GM12878 (cell line): ENCODE measurements around the gene DCAF7. TPM values are rescaled to one million over a fixed set of nuclear protein-coding genes. Genes with fewer than 3 reads are reported as not detected.
A peak's percentile ranks its signal among the peaks of the same experiment; 100 is the strongest.

Experiments used
- ATAC-seq: fragments of 200-7000 bp; cut with Tn5 transposase; 3 replicates; pipeline ENCODE4 v1.9.1; 2020; ENCODE audit warnings: mild to moderate bottlenecking, moderate library complexity
- BruUV-seq: library from RNA; stranded (reverse); fragments of 400-500 nt; replicated peaks from 2 replicates; lab custom pipeline; 2021; lab: Mats Ljungman, UMichigan
- CTCF ChIA-PET: fragments of 300-600 bp; sonication (Branson Sonifier 250); formaldehyde crosslinking; extraction: SDS; loops from one replicate; lab custom pipeline; 2021; ENCODE audit warnings: inconsistent platforms; lab: Yijun Ruan, JAX
- POLR2A ChIA-PET: fragments of 350-600 bp; formaldehyde crosslinking; extraction: SDS; loops from one replicate; lab custom pipeline; 2021; ENCODE audit warnings: inconsistent platforms; lab: Charles Lee
- RAD21 ChIA-PET: fragments of 300-600 bp; sonication (Branson Sonifier 250); formaldehyde crosslinking; loops from one replicate; lab custom pipeline; 2023; ENCODE audit warnings: antibody characterized with exemption; ENCODE audit not compliant: unreplicated experiment; lab: Charles Lee
- SMC1A ChIA-PET: fragments of 300-600 bp; sonication (Branson Sonifier 250); formaldehyde crosslinking; loops from one replicate; lab custom pipeline; 2023; ENCODE audit not compliant: unreplicated experiment, uncharacterized antibody; lab: Charles Lee
- DNase-seq: peaks from one replicate; pipeline ENCODE4 v3.0.0-alpha.2; 2011; ENCODE audit warnings: low read depth, low spot score
- FAIRE-seq: peaks from 3 replicates; lab custom pipeline; 2011; peaks lifted over from hg19 to GRCh38; lab: Jason Lieb, UNC
- H2AFZ ChIP-seq: 2 replicates; pipeline ENCODE4 v1.6.0; 2011; ENCODE audit warnings: low read depth, low read length, control low read depth; ENCODE audit not compliant: control insufficient read depth
- H3K27ac ChIP-seq: 2 replicates; pipeline ENCODE4 v1.5.1; 2011; ENCODE audit warnings: control low read depth; ENCODE audit not compliant: control insufficient read depth, insufficient read depth
- H3K27me3 ChIP-seq, 2 experiments: replicated peaks in 1 of 2; 2 replicates each; pipeline versions ENCODE4 v1.6.0 to v1.6.1; 2011; ENCODE audit warnings: low read length in 1 of 2; ENCODE audit not compliant: control insufficient read depth in 2 of 2, insufficient read depth in 2 of 2
- H3K36me3 ChIP-seq, 2 experiments: 2 replicates each; pipeline ENCODE4 v1.5.1; 2011; ENCODE audit warnings: low read length in 1 of 2; ENCODE audit not compliant: control insufficient read depth in 2 of 2, insufficient read depth in 2 of 2
- H3K4me1 ChIP-seq: 2 replicates; pipeline ENCODE4 v1.6.1; 2011; ENCODE audit warnings: mild to moderate bottlenecking, low read length, moderate library complexity, mixed read lengths; ENCODE audit not compliant: control insufficient read depth, insufficient read depth
- H3K4me2 ChIP-seq: 2 replicates; pipeline ENCODE4 v1.6.0; 2011; ENCODE audit warnings: control low read depth; ENCODE audit not compliant: control insufficient read depth, insufficient read depth
- H3K4me3 ChIP-seq: fragments of 200-600 bp; sonication (generic); 2 replicates; pipeline ENCODE4 v1.5.1; 2016
- H3K79me2 ChIP-seq: 2 replicates; pipeline ENCODE4 v1.6.0; 2011; ENCODE audit warnings: low read length; ENCODE audit not compliant: control insufficient read depth, insufficient read depth
- H3K9ac ChIP-seq: 2 replicates; pipeline ENCODE4 v1.8.0; 2011; ENCODE audit warnings: low read length, control low read depth, mixed read lengths; ENCODE audit not compliant: control insufficient read depth, insufficient read depth
- H3K9me3 ChIP-seq: replicated peaks from 3 replicates; pipeline ENCODE4 v1.5.1; 2011; ENCODE audit warnings: mild to moderate bottlenecking, low read length; ENCODE audit not compliant: control insufficient read depth, insufficient read depth
- H4K20me1 ChIP-seq: 2 replicates; pipeline ENCODE4 v1.6.0; 2011; ENCODE audit not compliant: control insufficient read depth, insufficient read depth
- ATF3 ChIP-seq: IDR thresholded peaks from 2 replicates; pipeline ENCODE4 v1.6.1; 2011; ENCODE audit warnings: low read depth, mild to moderate bottlenecking, low read length, moderate library complexity, borderline replicate concordance; ENCODE audit errors: extremely low read depth
- CHD2 ChIP-seq: IDR thresholded peaks from 2 replicates; pipeline ENCODE4 v1.6.1; 2011; ENCODE audit warnings: low read depth, low read length, improper control_type of control experiment, borderline replicate concordance
- FOXM1 ChIP-seq: IDR thresholded peaks from 2 replicates; pipeline ENCODE4 v1.6.1; 2012; ENCODE audit warnings: low read depth, mild to moderate bottlenecking, inconsistent platforms, low read length, moderate library complexity
- KDM1A ChIP-seq: fragments of 200-600 bp; sonication (generic); IDR thresholded peaks from 2 replicates; pipeline ENCODE4 v1.6.1; 2016; ENCODE audit warnings: borderline replicate concordance
- LARP7 ChIP-seq: fragments of 450-650 bp; IDR thresholded peaks from 2 replicates; pipeline ENCODE4 v1.6.1; 2017; ENCODE audit warnings: mild to moderate bottlenecking
- MTA3 ChIP-seq: IDR thresholded peaks from 2 replicates; pipeline ENCODE4 v1.6.1; 2012; ENCODE audit warnings: low read length, inconsistent platforms, borderline replicate concordance
- MXI1 ChIP-seq: fragments of 150-350 bp; IDR thresholded peaks from 2 replicates; pipeline ENCODE4 v1.6.1; 2011; ENCODE audit warnings: low read depth, mild to moderate bottlenecking, inconsistent platforms, low read length, improper control_type of control experiment
- NFYA ChIP-seq: IDR thresholded peaks from 2 replicates; pipeline ENCODE4 v1.6.1; 2011; ENCODE audit warnings: low read depth, mild to moderate bottlenecking, low read length, improper control_type of control experiment, borderline replicate concordance
- SP1 ChIP-seq: IDR thresholded peaks from one replicate; pipeline ENCODE4 v1.6.1; 2011; ENCODE audit warnings: low read depth, low read length
- SUPT20H ChIP-seq: IDR thresholded peaks from 2 replicates; pipeline ENCODE4 v1.6.1; 2011; ENCODE audit warnings: low read depth, mild to moderate bottlenecking, low read length, moderate library complexity, borderline replicate concordance; ENCODE audit not compliant: control insufficient read depth
- WGBS: methylation state at CpG from one replicate; pipeline ENCODE4 v1.1.6; 2016; ENCODE audit warnings: low lambda C conversion rate; ENCODE audit not compliant: insufficient replicate concordance, insufficient coverage; ENCODE audit errors: missing lambda C conversion rate; 5-methylcytosine and 5-hydroxymethylcytosine counted together
- in situ Hi-C: fragments of 300-500 bp; cut with MboI; formaldehyde crosslinking; loops from 9 replicates; pipeline ENCODE4 v1.14.3; 2018; ENCODE audit warnings: mixed read lengths
- intact Hi-C: fragments of 100-400 bp; cut with micrococcal nuclease; formaldehyde crosslinking; loops from one replicate; pipeline ENCODE4 v1.14.2; 2022; ENCODE audit not compliant: unreplicated experiment
- polyA plus RNA-seq, 11 experiments: library from polyadenylated mRNA; depleted of rRNA in 4 of 11; unstranded in 6 of 11; stranded (reverse) in 5 of 11; fragments of >200 nt; fragmentation: Nextera tagmentation in 4 of 11; fragmentation: Illumina TruSeq in 1 of 11; extraction: Ambion mirVana in 4 of 11; extraction: Trizol in 1 of 11; gene quantifications; 1 replicate in 1 of 11; 2 replicates in 10 of 11; pipeline versions ENCODE4 v1.2.1 to v1.2.3, GENCODE V29; 2011 to 2016; ENCODE audit warnings: inconsistent platforms in 2 of 11, missing spikeins in 2 of 11, low read depth in 1 of 11
- total RNA-seq, 4 experiments: library from RNA; depleted of rRNA in 3 of 4; stranded (reverse); fragments of >200 nt in 3 of 4; fragmentation: Illumina TruSeq in 1 of 4; extraction: Trizol in 1 of 4; gene quantifications; 2 replicates each; pipeline versions ENCODE4 v1.2.1 to v1.2.3, GENCODE V29; 2013 to 2021
- TF ChIP-seq, protein P1 (sequence below): fragments of 450-650 bp; IDR thresholded peaks from 2 replicates; pipeline ENCODE4 v1.6.1; 2017; ENCODE audit warnings: antibody characterized with exemption, mild to moderate bottlenecking, moderate library complexity
- TF ChIP-seq, protein P2 (sequence below): fragments of 450-650 bp; IDR thresholded peaks from 2 replicates; pipeline ENCODE4 v1.6.1; 2014; ENCODE audit warnings: mild to moderate bottlenecking
- TF ChIP-seq, protein P3 (sequence below): IDR thresholded peaks from 2 replicates; pipeline ENCODE4 v1.6.1; 2012; ENCODE audit warnings: mild to moderate bottlenecking, low read depth, low read length

Gene DCAF7
- total and polyA plus RNA-seq, 10 of the 15 experiments (the other 5 are each of a cell fraction or from before 2014, with no cell fraction given): 27.0 to 103 (median 54.5) TPM

- peak; percentile 94 for ATAC-seq
- peaks cover 30% of the 10 kb centered on the region for H3K79me2 ChIP-seq
- H3K4me2 ChIP-seq: peak within 1 kb of the TSS; percentile 81
- H3K36me3 ChIP-seq: no peaks in the 10 kb centered on the region
- DNase-seq: peak; percentile 99
- 1% methylated on average over 49 of the region's 75 CpGs for WGBS
- in situ Hi-C loops: no loop called here
- H3K27ac ChIP-seq: peak within 1 kb of the TSS; percentile 67
- no peaks in the 10 kb centered on the region for H3K9me3 ChIP-seq
- peaks cover 5% of the 10 kb centered on the region; the same call in 1 of the 2 replicates for H3K4me1 ChIP-seq
- RAD21 ChIA-PET: interaction anchor here (0.5 to 1.3 kb wide), 15 partner anchors 10 to 885 kb away, joined by 3 to 15 read pairs (median 4); partner anchors contain the start of genes CCDC47, CEP95 and DCAF7
- FAIRE-seq: peak; percentile 100
- H4K20me1 ChIP-seq: no peaks in the 10 kb centered on the region
- SMC1A ChIA-PET: interaction anchor here (0.7 to 2.6 kb wide), 9 partner anchors 9 to 76 kb away, joined by 3 to 11 read pairs (median 3); no protein-coding TSS in a partner anchor
- H3K27me3 ChIP-seq: no peaks in the 10 kb centered on the region
- H2AFZ ChIP-seq: peak within 1 kb of the TSS; percentile 94
- H3K4me3 ChIP-seq: peak within 1 kb of the TSS; percentile 99
- CTCF ChIA-PET: interaction anchor here (0.6 to 2.8 kb wide), 12 partner anchors 8 to 215 kb away, joined by 3 to 24 read pairs (median 3); no protein-coding TSS in a partner anchor
- intact Hi-C loops: loop anchor here (2.0 to 10.0 kb wide), 3 partner anchors 70 to 153 kb away; partner anchors contain the start of genes CCDC47, DCAF7 and DDX42
- peak within 1 kb of the TSS; percentile 88 for H3K9ac ChIP-seq
- no TSS peak for BruUV-seq
- POLR2A ChIA-PET: interaction anchor here (0.6 to 3.0 kb wide), 21 partner anchors 12 to 884 kb away, joined by 3 to 13 read pairs (median 5); partner anchors contain the start of genes CCDC47, DCAF7, DDX42 and DDX5
- TF ChIP-seq NFYA (peak; percentile 30), FOXM1 (no peak), KDM1A (no peak), LARP7 (peak; percentile 89), MTA3 (no peak), MXI1 (peak; percentile 26; the same call in 1 of the 2 replicates), SUPT20H (no peak), SP1 (peak; percentile 96), ATF3 (no peak), CHD2 (peak; percentile 94)
- TF ChIP-seq, protein P1, sequence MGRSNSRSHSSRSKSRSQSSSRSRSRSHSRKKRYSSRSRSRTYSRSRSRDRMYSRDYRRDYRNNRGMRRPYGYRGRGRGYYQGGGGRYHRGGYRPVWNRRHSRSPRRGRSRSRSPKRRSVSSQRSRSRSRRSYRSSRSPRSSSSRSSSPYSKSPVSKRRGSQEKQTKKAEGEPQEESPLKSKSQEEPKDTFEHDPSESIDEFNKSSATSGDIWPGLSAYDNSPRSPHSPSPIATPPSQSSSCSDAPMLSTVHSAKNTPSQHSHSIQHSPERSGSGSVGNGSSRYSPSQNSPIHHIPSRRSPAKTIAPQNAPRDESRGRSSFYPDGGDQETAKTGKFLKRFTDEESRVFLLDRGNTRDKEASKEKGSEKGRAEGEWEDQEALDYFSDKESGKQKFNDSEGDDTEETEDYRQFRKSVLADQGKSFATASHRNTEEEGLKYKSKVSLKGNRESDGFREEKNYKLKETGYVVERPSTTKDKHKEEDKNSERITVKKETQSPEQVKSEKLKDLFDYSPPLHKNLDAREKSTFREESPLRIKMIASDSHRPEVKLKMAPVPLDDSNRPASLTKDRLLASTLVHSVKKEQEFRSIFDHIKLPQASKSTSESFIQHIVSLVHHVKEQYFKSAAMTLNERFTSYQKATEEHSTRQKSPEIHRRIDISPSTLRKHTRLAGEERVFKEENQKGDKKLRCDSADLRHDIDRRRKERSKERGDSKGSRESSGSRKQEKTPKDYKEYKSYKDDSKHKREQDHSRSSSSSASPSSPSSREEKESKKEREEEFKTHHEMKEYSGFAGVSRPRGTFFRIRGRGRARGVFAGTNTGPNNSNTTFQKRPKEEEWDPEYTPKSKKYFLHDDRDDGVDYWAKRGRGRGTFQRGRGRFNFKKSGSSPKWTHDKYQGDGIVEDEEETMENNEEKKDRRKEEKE: no peak
- TF ChIP-seq, protein P2, sequence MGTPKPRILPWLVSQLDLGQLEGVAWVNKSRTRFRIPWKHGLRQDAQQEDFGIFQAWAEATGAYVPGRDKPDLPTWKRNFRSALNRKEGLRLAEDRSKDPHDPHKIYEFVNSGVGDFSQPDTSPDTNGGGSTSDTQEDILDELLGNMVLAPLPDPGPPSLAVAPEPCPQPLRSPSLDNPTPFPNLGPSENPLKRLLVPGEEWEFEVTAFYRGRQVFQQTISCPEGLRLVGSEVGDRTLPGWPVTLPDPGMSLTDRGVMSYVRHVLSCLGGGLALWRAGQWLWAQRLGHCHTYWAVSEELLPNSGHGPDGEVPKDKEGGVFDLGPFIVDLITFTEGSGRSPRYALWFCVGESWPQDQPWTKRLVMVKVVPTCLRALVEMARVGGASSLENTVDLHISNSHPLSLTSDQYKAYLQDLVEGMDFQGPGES: peak; percentile 86
- TF ChIP-seq, protein P3, sequence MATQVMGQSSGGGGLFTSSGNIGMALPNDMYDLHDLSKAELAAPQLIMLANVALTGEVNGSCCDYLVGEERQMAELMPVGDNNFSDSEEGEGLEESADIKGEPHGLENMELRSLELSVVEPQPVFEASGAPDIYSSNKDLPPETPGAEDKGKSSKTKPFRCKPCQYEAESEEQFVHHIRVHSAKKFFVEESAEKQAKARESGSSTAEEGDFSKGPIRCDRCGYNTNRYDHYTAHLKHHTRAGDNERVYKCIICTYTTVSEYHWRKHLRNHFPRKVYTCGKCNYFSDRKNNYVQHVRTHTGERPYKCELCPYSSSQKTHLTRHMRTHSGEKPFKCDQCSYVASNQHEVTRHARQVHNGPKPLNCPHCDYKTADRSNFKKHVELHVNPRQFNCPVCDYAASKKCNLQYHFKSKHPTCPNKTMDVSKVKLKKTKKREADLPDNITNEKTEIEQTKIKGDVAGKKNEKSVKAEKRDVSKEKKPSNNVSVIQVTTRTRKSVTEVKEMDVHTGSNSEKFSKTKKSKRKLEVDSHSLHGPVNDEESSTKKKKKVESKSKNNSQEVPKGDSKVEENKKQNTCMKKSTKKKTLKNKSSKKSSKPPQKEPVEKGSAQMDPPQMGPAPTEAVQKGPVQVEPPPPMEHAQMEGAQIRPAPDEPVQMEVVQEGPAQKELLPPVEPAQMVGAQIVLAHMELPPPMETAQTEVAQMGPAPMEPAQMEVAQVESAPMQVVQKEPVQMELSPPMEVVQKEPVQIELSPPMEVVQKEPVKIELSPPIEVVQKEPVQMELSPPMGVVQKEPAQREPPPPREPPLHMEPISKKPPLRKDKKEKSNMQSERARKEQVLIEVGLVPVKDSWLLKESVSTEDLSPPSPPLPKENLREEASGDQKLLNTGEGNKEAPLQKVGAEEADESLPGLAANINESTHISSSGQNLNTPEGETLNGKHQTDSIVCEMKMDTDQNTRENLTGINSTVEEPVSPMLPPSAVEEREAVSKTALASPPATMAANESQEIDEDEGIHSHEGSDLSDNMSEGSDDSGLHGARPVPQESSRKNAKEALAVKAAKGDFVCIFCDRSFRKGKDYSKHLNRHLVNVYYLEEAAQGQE: no peak
These were observed 71.7 kb downstream of the DCAF7 start, which contains the start of gene MAP3K3 for GRCh38 chr17:63621684-63622573. Gene MAP3K3, plus strand, starts transcription at chr17:63622417. Its CDS starts 343 bp downstream, at chr17:63622760.
